NCI-H1417 treated with DMSO at 0.1 percent for 48 hours (cell line): ENCODE data around the gene CRELD2.

Experiments
- DNase-seq: peaks from one replicate; lab custom pipeline; 2025; lab: John Stamatoyannopoulos, UW

CRELD2 gene

GRCh38 chr22:49887702-49888101, 30.7 kb upstream of the CRELD2 start:
- no peak for DNase-seq

GRCh38 chr22:49889071-49889470, 29.4 kb upstream of the CRELD2 start:
- no peak for DNase-seq

- DNase-seq: no peak
Measured at GRCh38 chr22:49892226-49892899, 26.1 kb upstream of the CRELD2 start.

- no peak for DNase-seq
Measured at GRCh38 chr22:49893025-49893424, 25.4 kb upstream of the CRELD2 start.

GRCh38 chr22:49894322-49895054, 23.9 kb upstream of the CRELD2 start:
- no peak for DNase-seq

GRCh38 chr22:49896201-49896600, 22.2 kb upstream of the CRELD2 start:
- no peak for DNase-seq

- no peak for DNase-seq
Measured at GRCh38 chr22:49897015-49897684, 21.3 kb upstream of the CRELD2 start.

- DNase-seq: no peak
Measured at GRCh38 chr22:49899530-49899929, 18.9 kb upstream of the CRELD2 start.

GRCh38 chr22:49900441-49901230, 17.8 kb upstream of the CRELD2 start:
- DNase-seq: no peak

GRCh38 chr22:49901457-49901856, 17.0 kb upstream of the CRELD2 start:
- DNase-seq: no peak

GRCh38 chr22:49903322-49904039, 15.0 kb upstream of the CRELD2 start:
- peak; percentile 1 for DNase-seq

GRCh38 chr22:49904040-49904369, 14.4 kb upstream of the CRELD2 start:
- DNase-seq: no peak

GRCh38 chr22:49905465-49905864, 13.0 kb upstream of the CRELD2 start:
- DNase-seq: no peak

GRCh38 chr22:49906071-49906798, 12.2 kb upstream of the CRELD2 start:
- no peak for DNase-seq

GRCh38 chr22:49906799-49907290, 11.6 kb upstream of the CRELD2 start:
- no peak for DNase-seq

GRCh38 chr22:49907807-49908206, 10.6 kb upstream of the CRELD2 start:
- no peak for DNase-seq

- no peak for DNase-seq
Measured at GRCh38 chr22:49909476-49910205, 8.8 kb upstream of the CRELD2 start.

- DNase-seq: no peak
Measured at GRCh38 chr22:49910229-49911155, 7.9 kb upstream of the CRELD2 start.
